GM19239 (cell line): ENCODE measurements around the gene SNTG2.
"Not testable (repeated sequence)": the region's sequence is repeated elsewhere in the genome, so short reads cannot be mapped to it uniquely, and the experiment has no call there.

Source experiments
- DNase-seq: peaks from one replicate; pipeline ENCODE4 v3.0.0; 2011; ENCODE audit warnings: low spot score; ENCODE audit not compliant: insufficient read length
- FAIRE-seq: peaks from 2 replicates; lab custom pipeline; 2011; peaks lifted over from hg19 to GRCh38; lab: Jason Lieb, UNC

SNTG2 gene

DNA sequence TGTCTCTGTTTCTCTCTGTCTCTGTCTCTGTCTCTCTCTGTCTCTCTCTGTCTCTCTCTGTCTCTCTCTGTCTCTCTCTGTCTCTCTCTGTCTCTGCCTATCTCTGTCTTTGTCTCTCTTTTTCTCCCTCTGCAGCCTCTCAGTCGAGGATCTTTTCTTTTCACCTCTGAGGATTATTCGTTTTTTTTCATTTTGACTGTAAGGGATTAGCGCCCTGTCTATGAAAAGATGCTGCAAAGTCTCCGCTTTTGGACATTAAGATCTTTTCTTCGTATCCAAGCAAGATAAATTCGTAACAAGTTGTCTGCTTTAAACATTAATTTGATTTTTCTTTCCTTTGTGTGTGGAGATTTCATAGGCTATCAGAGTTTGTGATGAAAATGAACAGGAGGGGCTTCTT is 271.4 kb downstream of the SNTG2 start:
- no peak for DNase-seq
- no peak for FAIRE-seq

GRCh38 chr2:1223791-1224190 is 273.1 kb downstream of the SNTG2 start:
- FAIRE-seq, result no peak
- DNase-seq, result no peak

DNA sequence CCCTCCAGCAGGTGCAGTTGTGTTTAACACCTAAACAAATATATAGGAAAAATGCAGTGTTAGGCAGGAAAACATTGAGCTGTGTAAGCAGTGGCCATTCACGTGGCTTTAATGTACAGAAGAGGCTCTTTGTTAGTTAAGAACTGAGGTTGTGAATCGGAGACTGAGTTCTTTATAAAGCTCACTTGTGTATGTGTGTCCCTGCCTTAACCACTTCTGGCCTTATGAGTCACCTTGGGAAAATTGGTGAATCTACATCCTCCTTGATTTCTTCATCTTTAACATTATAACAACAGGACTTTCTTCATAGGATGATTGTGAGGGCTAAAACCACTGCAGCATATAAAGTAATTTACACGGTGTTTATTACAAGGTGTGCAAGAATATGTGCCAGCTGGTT is 274.3 kb downstream of the SNTG2 start:
- FAIRE-seq (no peak), DNase-seq (no peak)

- no peak for FAIRE-seq
- DNase-seq, result no peak
These were observed 276.1 kb downstream of the SNTG2 start for GRCh38 chr2:1226766-1227165.

DNA sequence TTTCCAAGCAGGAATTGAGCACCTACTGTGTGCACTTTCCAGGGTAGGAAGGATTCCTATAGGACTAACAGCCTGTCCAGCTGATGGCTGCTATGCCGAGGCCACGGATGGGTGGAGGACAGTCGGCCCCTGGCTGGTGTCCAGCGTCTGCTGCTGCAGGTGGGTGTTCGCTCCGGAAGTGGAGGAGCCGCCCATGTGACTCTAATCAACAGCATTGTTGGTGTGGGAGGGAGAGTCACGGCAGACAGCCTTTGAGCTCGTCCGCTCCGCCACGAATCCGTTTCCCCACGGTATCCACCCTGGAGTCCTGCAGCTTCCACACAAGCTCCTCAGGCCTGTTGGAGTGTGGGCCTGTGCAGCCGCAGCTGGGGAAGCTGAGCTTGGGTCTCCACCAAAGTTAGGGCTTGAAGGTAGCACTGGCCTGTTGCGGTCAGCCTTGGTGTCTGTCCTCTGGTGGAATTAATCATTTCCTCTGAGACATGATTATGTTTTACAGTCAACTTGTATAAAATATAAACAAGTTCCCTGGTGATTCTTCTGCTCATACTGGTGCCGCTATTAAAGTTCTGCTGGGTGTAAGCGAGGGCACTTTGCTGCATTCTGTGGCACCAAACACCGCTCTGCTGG is 276.7 kb downstream of the SNTG2 start:
- no peak for FAIRE-seq
- DNase-seq, result no peak

DNA sequence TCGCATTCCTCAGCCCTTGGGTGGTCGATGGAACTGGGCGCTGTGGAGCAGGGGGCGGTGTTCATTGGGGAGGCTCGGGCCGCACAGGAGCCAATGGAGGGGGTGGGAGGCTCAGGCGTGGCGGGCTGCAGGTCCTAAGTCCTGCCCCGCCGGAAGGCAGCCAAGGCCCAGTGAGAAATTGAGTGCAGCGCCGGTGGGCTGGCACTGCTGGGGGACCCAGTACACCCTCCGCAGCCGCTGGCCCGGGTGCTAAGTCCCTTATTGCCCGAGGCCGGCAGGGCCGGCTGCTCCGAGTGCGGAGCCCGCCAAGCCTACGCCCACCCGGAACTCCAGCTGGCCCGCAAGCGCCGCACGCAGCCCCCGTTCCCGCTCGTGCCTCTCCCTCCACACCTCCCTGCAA is 278.9 kb downstream of the SNTG2 start:
- DNase-seq, FAIRE-seq: not testable (repeated sequence)

DNA sequence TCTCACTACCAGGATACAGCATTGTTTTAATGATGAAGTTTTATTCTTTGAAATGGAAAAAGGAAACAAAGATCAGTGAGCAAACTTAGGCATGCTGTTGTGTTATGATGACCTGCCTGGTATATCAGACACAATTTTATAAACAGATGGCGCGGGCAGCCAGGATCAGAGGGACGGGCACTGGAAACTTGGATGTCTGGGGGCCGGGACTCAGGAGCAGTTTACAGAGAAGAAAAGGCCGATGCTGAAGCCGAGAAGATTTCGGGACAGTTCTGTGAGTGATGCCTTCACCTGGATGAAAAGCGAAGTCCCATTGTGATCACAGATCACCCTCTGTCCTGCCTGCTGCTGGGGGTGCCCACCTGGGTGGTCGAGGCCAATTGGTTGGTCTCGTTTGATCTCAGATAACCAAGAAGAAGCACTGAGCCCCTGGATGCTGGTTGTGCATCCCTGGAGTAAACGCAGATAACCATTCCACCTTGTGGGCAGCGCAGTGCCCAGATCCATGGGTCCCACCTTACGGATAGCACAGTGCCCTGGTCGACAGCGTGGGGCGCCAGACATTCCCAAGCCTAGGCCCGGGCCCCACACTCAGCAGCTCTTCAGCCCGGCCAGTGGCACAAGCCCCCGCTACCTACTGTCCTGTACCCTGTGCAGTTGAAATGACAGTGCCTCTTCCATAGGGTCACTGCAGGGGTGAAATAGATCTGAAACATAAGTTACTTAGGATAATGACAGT is 279.7 kb downstream of the SNTG2 start:
- FAIRE-seq (no peak), DNase-seq (no peak)

- FAIRE-seq (no peak), DNase-seq (no peak)
These were observed 280.9 kb downstream of the SNTG2 start for GRCh38 chr2:1231466-1232063.

DNA sequence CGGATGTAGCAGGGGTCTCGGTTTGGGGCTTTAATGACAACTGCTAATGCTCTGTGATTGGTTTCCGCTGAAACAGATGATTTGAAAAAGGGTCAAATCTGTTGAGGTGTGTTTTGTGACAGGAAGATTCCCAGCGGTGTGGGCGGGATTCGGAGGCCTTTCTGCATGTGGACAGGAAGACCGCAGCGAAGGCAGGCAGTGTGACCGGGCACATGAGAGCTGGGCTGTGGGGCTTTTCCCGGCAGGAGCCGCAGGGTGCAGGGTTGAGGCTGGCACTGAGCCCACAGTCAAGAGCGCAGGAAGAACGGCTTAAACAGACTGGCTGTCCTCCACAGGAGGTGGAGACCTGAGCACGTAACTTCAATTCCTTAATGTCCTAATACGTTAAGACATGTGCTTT is 282.6 kb downstream of the SNTG2 start:
- FAIRE-seq, result no peak
- no peak for DNase-seq

- FAIRE-seq, result no peak
- DNase-seq, result no peak
These were observed 284.2 kb downstream of the SNTG2 start for GRCh38 chr2:1234731-1235308.

DNA sequence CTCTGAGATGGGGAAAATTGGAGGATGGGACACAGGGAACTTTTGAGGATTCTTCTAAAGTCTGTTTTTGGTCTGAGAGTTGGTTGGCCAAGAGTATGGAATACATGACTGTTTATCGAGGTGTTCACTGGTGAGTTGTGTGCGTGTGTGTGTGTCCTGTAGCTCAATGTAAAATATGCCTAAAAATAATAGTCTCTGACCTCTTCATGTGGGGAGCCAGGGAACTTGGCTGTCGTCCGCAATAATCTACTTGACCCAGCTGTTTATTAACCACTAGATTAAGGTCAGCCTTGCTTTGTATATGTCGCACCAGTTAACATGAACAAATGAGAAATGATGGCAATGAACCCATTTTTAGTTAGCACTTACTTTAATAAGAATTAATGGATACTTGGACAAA is 285.2 kb downstream of the SNTG2 start:
- no peak for DNase-seq
- no peak for FAIRE-seq

GRCh38 chr2:1236606-1237005 is 286.0 kb downstream of the SNTG2 start:
- DNase-seq (no peak), FAIRE-seq (no peak)

- DNase-seq (no peak), FAIRE-seq (no peak)
These were observed 287.1 kb downstream of the SNTG2 start for GRCh38 chr2:1237783-1238182.

DNA sequence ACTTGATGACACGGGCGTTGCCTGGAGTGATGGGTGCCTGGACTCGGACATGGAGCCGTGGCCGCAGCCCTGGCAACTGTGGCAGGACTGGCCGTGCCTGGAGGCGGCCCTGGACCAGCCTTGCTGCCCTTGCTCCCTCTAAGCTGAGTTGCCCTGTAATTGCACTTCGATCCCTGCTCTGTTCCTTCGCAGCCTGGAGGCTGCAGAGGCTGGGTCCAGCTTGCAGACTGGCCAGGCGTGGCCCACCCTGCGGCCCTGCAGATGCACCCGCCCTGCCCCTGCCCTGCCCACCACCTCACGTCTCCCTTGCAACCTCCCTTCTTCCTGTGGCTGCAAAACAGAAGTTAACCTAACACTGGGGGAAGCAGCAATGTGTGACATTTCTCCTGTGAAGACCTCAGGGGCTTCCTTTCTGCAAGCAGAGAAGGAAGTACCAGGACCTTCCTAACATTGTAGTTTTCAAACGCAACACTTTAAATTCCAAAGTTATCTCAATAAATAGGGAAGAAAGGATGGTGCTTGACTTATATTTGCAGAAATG is 288.0 kb downstream of the SNTG2 start:
- no peak for FAIRE-seq

GRCh38 chr2:1245193-1245592 is 294.5 kb downstream of the SNTG2 start:
- DNase-seq, result no peak
- FAIRE-seq, result no peak

More for the DNA sequence above, 288.0 kb downstream of the SNTG2 start:
- no peak for DNase-seq

- FAIRE-seq (no peak), DNase-seq (no peak)
These were observed 295.6 kb downstream of the SNTG2 start for GRCh38 chr2:1246239-1246638.

DNA sequence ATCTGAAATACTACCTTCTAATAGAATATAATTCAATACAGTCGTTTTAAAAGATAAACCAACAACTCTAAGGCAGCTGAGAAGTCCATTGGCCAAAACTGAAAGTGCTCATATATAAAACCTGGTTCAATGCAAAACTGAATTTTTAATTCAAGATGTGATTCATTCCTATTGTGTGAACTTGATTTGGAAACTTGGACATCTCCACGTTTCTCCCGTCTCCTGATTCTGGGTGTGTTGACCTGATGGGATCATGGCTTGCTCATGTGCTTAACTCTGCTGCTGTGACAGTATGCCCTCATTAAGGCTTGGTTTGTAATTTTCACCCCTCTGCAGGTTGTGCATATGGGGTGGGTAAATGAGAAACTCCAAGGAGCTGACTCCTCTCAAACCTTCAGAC is 296.3 kb downstream of the SNTG2 start:
- FAIRE-seq, result no peak
- DNase-seq, result no peak

DNA sequence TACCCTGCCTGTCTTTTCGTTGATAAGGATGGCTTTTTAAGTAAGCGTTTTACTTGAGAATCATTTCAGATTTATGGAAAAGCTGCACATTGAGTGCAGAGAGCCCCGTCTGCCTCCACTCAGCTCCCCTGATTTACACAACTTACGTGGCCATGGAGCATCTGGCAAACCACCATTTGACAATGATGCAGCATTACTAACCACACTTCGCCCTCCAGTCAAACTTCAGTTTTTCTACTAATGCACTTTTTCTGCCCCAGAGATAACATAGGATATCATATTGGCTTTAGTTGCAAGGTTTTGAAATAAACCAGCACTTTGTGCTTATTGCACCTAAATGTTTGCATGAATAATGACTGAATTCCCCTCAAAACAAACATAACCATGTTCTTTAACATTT is 297.5 kb downstream of the SNTG2 start:
- no peak for FAIRE-seq
- no peak for DNase-seq

- DNase-seq (no peak), FAIRE-seq (no peak)
These were observed 299.4 kb downstream of the SNTG2 start for GRCh38 chr2:1249897-1250687.

DNA sequence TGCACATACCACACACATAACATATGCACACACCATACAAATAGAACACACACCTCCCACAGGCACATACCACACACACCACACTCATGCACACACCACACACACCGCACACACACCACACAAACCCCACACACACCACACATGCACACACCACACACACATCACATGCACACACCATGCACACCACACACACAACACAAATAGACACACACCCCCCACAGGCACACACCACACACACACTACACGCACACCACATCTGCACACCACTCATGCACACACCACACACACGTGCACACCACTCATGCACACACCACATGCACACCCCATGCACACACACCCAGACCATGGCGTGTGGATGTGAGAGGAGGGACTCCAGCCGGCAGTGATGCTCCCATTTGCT is 300.9 kb downstream of the SNTG2 start:
- DNase-seq (no peak), FAIRE-seq (no peak)
